GM21786 (cell line): Measurements from ENCODE around the gene TFF2.

Experiments
- ATAC-seq: cut with Tn5 transposase; IDR thresholded peaks from one replicate; pipeline ENCODE4 v1.9.1; 2021; ENCODE audit not compliant: unreplicated experiment

TFF2 gene

GRCh38 chr21:42321231-42321630, 29.6 kb downstream of the TFF2 start:
- ATAC-seq: no peak

DNA sequence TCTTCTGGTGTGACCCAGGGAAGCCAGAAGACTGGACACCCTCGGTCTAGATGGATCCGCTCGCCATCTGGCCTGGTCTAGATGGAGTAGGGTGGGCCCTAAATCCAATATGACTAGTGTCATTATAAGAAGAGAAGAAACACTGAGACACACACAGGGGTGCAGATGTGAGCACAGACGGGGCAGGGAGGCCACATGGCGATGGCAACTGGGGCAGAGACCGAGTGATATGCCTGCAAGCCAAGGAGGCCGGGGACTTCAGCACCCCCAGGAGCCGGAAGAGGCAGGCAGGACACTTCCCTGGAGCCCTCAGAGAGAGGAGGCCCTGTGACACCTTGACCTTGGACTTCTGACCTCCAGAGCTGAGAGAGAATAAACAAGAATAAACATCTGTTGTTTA, 30.0 kb downstream of the TFF2 start:
- ATAC-seq: no peak

DNA sequence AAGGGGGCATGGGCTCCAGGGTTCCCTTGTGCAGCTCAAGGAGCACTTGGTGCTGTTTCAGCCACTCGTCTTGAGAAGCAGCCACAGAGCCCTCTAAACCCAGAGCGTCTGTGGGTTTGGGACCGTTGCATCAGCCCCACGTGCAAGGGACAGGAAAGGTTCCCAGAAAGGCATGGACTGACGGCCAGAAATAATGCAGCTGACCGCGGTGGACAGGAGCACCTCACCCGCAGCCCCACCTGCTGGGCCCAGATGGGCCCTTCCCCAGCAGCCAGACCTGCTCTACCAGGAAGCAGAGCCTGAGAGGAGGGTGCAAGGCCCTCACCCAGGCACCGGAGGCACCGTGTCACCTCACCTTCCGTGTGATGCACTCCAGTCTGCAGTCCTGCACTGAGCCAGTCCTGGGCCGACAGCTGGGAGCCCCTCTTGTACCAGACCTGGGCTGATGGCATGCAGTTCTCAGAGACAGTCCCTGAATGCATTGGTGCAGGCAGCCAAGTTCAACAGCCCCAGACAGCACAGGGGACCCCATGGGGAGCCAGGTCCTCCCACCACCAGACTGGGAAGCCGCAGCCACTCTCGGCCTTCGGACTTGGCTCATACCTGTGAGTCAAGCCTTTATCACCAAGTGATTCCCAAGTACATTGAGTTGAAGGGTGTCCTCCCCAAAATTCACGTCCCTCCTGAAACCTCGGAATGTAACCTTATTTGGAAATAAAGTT, 30.8 kb downstream of the TFF2 start:
- ATAC-seq: no peak

GRCh38 chr21:42319376-42319775, 31.4 kb downstream of the TFF2 start:
- no peak for ATAC-seq

GRCh38 chr21:42317826-42318746, 32.7 kb downstream of the TFF2 start:
- ATAC-seq: no peak

GRCh38 chr21:42317341-42317741, 33.5 kb downstream of the TFF2 start:
- ATAC-seq: no peak

DNA sequence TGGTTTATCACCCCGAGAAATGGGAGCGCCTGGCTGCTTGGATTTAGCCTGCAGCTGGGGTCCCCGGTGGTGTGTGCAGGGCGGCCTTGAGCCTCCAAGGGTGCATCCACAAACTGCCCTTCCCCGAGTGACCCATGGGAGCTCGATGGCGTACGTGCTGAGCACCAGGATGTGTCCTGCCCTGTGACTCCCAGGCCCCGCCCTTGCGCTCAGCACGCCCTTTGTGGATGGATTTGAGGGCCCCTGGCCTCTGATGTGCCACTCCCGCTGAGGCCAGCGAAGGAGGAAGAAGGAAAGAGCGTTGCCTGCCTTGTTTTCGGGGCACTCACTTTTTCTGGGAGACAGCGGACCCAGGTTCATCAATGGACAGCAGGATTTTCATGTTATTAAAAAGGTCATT, 33.9 kb downstream of the TFF2 start:
- no peak for ATAC-seq

DNA sequence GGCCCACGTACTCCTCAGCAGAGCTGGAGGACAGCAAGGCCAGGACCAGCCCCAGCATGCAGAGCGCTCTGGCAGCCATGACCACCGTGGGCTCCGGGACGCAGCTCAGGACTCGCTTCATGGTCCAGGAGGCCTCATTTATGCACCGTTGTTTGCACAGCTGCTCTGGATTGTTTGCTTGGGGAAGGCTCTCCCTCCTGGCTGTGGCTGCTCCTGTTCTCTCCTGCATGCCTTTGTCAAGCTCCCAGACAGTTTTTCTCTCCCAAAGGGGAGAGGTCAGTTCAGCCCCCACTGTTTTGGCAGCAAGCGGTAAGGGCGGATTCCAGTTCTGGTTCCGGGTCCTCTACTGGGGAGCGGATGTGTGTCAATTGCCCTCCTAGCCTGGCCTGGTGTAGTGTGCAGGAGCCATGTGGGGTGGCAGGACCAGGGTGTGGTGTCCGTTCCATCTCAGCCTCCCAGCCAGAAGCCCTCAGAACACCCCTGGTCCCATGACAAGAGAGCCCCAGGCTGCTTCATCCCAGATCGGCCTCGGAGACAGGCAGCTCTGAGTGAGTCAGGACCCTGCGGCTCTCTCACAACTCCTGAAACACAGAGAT, 35.4 kb downstream of the TFF2 start, which contains the start of gene TFF3:
TSS of gene TFF3 (minus strand) at position 114 of the 596 bp plus-strand sequence. CDS start at position 79, 35 bp downstream.
- no peak for ATAC-seq

GRCh38 chr21:42314616-42315295, 36.0 kb downstream of the TFF2 start:
- ATAC-seq: no peak

DNA sequence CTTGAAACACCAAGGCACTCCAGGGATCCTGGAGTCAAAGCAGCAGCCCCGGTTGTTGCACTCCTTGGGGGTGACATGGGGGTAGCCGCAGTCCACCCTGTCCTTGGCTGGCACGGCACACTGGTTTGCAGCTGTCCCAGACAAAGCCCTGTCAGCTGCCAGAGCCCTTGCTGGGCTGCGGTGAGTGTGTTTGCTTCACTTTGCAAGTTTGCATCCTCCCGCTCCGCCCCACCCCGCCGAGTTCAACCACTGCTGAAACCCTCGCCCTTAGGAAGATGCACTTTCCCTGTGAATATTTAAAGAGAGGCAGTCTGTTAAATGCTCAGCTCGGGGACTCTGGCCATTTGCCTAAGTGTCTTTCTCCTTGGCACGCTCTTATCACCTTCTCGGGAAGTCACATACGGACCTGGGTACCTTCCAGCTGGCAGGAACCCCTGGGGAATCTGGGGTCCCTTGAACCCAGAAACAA, 37.3 kb downstream of the TFF2 start:
- ATAC-seq: no peak

DNA sequence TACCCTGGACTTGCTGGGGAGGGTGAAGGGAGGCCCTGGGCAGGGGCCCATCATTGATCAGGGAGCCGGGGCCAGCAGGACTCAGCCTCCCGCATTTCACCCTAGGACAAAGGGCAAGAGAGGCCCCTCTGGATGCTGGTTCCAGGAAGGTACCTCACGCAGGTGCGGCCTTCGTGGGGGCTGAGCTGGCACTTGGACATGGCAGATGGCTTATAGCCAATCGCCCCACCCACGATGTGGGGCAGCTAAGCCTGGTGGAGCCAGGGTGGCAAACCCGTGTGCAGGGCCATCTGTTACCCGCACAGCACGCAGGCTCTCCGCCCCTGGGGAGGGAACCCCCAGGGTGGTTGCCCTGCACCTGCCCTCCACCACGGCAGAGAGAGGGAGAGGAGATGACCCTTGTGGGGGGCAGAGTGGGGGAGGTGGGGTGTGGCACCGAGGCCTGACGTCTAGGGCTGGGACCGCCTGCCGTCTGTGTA, 38.1 kb downstream of the TFF2 start:
- no peak for ATAC-seq

GRCh38 chr21:42311816-42312625, 38.8 kb downstream of the TFF2 start:
- ATAC-seq: no peak

DNA sequence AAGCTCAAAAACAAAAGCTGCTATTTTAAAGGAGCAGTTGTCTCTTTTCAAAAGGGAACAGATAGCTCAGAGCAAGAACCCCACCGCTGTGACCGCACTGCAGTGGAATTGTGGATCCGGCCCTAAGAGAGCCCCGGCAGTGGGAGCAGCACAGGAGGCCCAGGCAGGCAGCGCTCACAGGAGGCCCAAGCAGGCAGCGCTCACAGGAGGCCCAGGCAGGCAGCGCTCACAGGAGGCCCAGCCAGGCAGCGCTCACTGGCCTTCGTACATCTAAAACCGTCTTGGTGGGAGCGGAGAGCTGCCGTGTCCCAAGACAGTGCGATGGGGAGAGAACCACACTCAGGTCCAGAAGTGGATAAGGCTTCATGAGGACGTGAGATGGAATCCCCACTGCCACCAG, 39.6 kb downstream of the TFF2 start:
- no peak for ATAC-seq

DNA sequence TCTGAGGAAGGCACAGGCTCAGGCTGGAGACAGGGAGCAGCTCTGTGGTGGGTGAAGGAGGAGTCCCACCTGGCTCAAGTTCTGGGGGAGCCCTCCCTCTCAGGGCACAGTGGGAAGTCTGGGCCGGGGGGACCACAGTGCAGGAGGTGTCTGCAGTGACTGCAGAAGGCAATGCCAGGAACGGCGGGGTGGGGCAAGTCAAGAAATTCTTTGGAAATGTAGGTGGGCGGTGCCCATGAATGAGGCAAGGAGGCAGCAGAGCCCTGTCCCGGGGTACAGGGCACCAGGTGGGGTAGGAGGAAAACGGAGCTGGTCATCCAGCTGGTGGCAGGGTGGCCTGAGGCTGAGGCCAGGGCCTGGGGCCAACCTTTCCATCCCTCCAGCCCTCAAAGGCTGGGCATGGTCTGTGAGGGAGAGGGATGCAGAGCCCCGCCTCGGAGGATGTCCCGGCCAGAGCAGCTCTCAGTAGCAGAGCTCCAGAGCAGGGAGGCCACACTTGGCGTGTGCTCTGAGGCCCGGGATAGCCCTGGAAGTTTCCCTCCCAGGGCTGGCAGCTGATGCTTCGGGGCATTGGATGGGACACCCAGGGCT, 40.3 kb downstream of the TFF2 start:
- no peak for ATAC-seq

DNA sequence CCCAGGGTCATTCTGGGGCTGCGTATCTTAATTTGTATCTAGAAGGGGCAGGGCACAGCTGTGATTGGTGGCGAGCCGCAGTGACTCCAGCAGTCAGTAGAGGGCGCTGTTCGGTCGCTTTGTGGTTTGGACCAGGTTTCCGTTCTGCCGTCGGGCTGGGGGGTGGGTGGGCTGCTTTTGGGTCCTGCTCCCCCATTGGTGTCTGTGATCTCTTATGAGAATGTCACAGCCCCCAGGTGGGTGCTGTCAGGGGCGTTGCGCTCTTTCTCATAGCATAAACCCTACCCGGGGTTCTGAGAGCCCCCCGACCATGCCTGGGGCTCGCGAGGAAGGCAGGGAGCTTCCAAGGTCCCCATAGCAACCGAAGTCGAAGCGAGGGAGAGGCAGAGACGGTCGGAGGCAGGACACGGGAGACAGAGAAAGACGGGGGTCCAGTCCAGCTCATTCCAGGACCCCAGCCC, 41.0 kb downstream of the TFF2 start:
- no peak for ATAC-seq

DNA sequence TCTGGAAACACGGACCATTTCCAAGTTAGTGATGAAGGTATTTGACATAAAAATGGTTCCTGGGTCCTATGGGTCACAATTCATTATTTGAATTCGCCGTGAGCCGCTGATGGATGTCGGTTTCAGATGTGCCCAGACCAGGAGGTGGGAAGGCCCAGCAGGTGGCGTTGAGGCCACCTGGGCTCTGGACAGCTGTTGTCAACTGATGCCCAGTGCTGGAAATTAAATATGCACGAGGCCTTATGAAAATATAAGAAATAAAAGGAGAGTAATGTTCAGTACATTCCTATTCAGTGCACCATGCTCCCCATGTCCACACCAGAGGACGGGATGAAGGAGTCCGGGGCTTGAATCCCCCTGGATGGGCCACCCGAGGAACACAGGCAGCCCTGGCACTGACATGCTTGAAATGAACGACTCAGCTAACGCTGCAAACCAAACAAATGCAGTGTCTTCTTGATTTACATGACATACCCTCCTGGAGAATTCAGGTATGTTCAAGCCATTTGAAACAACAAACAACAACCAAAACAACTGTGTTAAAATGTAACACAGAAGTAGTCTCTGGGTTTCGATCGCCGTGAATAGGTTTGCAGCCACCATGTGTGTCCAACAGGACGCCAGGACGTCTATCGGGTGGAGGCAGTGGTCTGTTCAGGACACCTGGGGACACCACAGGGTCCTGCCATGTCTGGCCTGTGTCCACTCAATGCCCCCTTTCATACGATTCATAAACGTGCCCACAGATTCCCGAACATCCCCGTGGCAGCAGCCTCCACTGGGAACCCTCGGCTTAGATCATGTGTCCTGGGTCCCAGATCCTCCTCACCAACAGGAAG, 41.7 kb downstream of the TFF2 start:
- ATAC-seq: no peak

- ATAC-seq: no peak
Observed at GRCh38 chr21:42308161-42308913, 42.5 kb downstream of the TFF2 start.

GRCh38 chr21:42307106-42307505, 43.7 kb downstream of the TFF2 start:
- no peak for ATAC-seq
